ENCODE measurements around the gene TOR4A.

DNA sequence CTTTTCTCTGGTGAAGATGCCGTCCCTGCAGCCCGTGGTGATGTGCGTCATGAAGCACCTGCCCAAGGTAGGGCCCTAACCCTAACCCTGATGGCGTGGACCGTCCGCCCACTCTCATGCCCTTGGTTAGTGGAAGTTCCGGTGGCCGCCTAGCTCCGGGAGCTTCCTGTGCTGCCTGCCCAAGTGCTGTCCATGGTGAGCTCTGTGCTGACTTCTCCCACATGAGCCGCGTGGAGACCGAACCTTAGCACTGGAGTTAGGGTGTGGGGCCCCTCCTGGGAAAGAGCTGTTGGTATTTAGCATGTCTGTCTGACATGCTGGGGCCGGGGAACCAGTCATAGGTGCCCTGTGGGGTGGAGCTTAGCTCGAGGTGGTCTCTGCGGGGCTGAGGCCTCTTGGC, 21.2 kb upstream of the TOR4A start:
- no peak for TF ChIP-seq ZNF565 (CRISPR knock-in tag; conservative IDR thresholded peaks at IDR 0.05; ENCODE audit: low read depth)
- no peak for TF ChIP-seq RARB (CRISPR knock-in tag; IDR thresholded peaks at IDR 0.05)
- TF ChIP-seq, protein P1, sequence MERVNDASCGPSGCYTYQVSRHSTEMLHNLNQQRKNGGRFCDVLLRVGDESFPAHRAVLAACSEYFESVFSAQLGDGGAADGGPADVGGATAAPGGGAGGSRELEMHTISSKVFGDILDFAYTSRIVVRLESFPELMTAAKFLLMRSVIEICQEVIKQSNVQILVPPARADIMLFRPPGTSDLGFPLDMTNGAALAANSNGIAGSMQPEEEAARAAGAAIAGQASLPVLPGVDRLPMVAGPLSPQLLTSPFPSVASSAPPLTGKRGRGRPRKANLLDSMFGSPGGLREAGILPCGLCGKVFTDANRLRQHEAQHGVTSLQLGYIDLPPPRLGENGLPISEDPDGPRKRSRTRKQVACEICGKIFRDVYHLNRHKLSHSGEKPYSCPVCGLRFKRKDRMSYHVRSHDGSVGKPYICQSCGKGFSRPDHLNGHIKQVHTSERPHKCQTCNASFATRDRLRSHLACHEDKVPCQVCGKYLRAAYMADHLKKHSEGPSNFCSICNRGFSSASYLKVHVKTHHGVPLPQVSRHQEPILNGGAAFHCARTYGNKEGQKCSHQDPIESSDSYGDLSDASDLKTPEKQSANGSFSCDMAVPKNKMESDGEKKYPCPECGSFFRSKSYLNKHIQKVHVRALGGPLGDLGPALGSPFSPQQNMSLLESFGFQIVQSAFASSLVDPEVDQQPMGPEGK (CRISPR knock-in tag; IDR thresholded peaks at IDR 0.05; ENCODE audit: borderline replicate concordance) = no peak
- no peak for TF ChIP-seq ZFP3 (CRISPR knock-in tag; IDR thresholded peaks at IDR 0.05)
- TF ChIP-seq PPARA (CRISPR knock-in tag; IDR thresholded peaks at IDR 0.05; ENCODE audit: borderline replicate concordance) = no peak
- TF ChIP-seq ZNF8 (CRISPR knock-in tag; IDR thresholded peaks at IDR 0.05) = no peak
- TF ChIP-seq ZNF70 (CRISPR knock-in tag; IDR thresholded peaks at IDR 0.05) = no peak
- no peak for TF ChIP-seq ARNTL (CRISPR knock-in tag; IDR thresholded peaks at IDR 0.05; ENCODE audit: borderline replicate concordance, low read depth)
- TF ChIP-seq ISL1 (CRISPR knock-in tag; IDR thresholded peaks at IDR 0.05) = no peak
- no peak for TF ChIP-seq ZC3H10 (CRISPR knock-in tag; IDR thresholded peaks at IDR 0.05)
